GM12864 (cell line): Measurements from ENCODE around the gene GON4L.
"Not testable (repeated sequence)": the region's sequence is repeated elsewhere in the genome, so short reads cannot be mapped to it uniquely, and the experiment has no call there.

Experiments used
- DNase-seq: peaks from one replicate; pipeline ENCODE4 v3.0.0-alpha.2; 2011; ENCODE audit warnings: low read depth
- H3K4me3 ChIP-seq: 2 replicates; pipeline ENCODE4 v1.5.1; 2011; ENCODE audit warnings: mild to moderate bottlenecking, low read depth, low read length, control low read depth
- TF ChIP-seq, protein P1 (sequence below): IDR thresholded peaks from 2 replicates; pipeline ENCODE4 v1.5.1; 2011; ENCODE audit warnings: low read depth, mild to moderate bottlenecking, moderate library complexity, low read length, control low read depth, inconsistent platforms; ENCODE audit errors: missing control alignments

GON4L gene

DNA sequence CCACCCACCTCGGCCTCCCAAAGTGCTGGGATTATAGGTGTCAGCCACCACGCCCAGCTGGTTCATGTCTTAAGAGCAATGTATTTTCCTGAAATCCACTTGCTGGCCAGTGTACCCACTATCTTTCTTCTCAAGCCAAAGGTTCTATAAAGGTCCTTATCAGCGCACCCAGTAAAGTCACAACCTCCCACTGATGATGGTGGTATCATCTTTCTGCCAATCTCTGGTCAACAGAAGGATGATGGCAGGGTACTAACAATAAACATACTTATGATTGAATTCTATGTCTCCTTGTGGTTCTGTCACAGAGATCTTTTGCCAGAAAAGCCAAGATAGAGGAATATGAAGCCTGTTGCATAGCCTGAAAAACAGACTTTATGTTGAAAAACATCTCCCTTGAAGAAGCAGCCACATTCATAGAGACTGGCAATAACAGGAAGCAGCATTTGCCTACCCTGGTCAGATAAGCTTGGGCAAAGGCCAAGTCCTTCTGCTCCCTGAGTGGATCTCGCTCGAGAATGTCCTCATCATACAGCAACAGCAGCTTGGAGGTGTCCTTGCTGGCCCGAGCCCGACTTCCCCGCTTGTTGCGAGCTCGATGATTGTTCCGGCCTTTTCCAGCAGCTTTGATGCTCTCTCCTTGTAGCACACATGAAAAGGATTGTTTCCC is 95.1 kb downstream of the GON4L start:
- no peak for DNase-seq
- no peak overlapping the region for H3K4me3 ChIP-seq
- TF ChIP-seq, protein P1, sequence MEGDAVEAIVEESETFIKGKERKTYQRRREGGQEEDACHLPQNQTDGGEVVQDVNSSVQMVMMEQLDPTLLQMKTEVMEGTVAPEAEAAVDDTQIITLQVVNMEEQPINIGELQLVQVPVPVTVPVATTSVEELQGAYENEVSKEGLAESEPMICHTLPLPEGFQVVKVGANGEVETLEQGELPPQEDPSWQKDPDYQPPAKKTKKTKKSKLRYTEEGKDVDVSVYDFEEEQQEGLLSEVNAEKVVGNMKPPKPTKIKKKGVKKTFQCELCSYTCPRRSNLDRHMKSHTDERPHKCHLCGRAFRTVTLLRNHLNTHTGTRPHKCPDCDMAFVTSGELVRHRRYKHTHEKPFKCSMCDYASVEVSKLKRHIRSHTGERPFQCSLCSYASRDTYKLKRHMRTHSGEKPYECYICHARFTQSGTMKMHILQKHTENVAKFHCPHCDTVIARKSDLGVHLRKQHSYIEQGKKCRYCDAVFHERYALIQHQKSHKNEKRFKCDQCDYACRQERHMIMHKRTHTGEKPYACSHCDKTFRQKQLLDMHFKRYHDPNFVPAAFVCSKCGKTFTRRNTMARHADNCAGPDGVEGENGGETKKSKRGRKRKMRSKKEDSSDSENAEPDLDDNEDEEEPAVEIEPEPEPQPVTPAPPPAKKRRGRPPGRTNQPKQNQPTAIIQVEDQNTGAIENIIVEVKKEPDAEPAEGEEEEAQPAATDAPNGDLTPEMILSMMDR: no peak

DNA sequence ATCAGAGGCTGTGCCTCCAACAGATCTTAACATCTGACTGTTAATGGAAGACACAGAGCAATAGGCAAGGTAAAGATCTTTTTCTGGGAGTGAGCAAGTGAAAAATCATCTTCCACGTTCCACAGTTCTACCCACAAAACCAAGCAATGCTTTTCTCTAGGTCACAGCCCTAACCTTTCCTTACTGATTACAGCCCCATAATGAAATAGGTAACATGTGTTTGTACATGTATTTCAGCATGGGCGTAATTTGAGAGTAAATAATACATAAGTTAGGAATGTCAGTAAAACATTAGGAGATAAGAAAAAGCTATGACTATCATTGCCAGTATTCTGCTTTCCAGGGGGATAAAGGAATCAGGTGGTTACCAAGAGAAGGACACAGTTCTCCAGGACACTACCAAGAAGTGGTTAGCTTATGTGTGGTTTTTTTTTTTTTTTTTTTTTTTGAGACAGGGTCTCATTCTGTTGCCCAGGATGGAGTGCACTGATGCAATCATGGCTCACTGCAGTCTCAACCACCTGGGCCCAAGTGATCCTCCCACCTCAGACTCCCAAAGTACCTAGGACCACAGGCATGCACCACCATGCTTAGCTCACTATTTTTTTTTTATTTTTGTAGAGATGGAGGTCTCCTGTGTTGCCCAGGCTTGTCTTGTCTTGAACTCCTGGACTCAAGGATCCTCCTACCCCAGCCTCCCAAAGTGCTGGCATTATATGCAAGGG is 96.1 kb downstream of the GON4L start:
- TF ChIP-seq, protein P1: no peak
- no peak for DNase-seq
- no peak overlapping the region for H3K4me3 ChIP-seq

DNA sequence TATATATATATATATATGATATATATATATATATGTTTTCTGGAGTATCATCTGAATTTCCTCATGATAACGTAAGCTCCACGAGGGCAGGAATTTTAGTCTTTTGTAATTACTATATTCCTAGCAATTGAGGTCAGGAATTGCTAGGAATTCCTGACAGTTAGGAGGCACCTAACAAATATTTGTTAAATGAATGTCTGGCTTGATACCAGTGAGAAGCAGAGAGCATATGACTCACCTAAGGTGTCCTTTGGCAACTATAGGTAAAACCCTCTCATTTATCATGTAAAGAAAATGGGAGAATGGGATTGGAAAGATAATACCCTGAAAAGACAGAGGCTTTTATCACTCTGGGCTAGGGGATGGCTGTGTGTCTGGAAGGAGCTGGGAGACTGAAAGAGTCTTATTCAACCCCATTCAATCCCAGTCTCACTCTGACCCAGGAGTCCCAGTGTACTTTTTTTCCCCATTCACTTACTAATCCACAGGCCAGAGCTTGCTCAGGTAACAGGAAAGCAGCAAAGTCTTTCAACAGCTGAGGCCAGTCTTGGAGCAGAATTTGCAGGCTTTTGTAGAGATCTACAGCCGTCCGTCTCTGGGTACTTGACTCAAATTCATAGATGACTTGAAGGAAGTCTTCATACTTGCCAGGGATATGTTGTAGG is 96.9 kb downstream of the GON4L start:
- no peak overlapping the region for H3K4me3 ChIP-seq
- DNase-seq: no peak
- TF ChIP-seq, protein P1: no peak

DNA sequence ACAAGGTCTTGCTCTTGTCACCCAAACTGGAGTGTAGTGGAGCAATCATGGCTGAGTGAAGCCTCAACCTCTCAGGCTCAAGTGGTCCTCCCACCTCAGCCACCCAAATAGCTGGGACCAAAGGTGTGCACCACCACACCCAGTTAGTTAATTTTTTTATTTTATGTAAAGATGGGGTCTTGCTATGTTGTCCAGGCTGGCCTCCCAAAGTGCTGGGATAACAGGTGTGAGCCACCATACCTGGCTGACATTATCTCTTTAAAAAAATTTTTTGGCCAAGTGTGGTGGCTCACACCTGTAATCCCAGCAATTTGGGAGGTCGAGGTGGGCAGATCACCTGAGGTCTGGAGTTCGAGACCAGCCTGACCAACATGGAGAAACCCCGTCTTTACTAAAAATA is 98.0 kb downstream of the GON4L start:
- not testable (repeated sequence) for DNase-seq, H3K4me3 ChIP-seq

DNA sequence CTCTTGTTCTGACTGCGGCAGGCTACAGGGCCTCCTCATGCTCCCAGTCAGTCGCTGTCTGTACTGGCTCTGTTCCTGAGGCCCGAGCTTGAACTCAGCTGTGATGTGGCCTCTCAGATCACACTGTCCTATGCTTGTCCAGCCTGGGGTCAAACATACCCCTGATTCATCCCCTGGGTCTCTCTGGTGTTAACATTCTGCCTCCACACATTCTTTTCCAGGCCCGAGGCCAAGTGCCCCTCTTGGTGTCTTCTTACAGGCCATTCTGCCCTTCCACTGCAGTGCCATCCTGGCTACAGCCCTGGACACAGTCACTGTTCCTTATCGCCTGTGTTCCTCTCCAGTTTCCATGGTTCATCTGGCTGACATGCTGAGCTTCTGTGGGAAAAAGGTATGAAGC is 108.9 kb downstream of the GON4L start:
- not testable (repeated sequence) for H3K4me3 ChIP-seq, DNase-seq

DNA sequence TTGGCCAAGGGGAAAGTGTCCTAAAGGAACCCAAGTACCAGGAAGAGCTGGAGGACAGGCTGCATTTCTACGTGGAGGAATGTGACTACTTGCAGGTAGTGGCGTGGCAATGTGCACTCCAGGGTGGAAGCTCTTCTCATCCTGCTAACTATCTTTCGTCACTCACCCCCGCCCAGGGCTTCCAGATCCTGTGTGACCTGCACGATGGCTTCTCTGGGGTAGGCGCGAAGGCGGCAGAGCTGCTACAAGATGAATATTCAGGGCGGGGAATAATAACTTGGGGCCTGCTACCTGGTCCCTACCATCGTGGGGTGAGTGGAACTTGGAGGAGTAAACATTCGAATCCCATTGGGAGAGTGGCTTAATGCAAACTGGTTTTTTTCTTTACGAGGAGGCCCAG is 109.4 kb downstream of the GON4L start:
- not testable (repeated sequence) for DNase-seq, H3K4me3 ChIP-seq

DNA sequence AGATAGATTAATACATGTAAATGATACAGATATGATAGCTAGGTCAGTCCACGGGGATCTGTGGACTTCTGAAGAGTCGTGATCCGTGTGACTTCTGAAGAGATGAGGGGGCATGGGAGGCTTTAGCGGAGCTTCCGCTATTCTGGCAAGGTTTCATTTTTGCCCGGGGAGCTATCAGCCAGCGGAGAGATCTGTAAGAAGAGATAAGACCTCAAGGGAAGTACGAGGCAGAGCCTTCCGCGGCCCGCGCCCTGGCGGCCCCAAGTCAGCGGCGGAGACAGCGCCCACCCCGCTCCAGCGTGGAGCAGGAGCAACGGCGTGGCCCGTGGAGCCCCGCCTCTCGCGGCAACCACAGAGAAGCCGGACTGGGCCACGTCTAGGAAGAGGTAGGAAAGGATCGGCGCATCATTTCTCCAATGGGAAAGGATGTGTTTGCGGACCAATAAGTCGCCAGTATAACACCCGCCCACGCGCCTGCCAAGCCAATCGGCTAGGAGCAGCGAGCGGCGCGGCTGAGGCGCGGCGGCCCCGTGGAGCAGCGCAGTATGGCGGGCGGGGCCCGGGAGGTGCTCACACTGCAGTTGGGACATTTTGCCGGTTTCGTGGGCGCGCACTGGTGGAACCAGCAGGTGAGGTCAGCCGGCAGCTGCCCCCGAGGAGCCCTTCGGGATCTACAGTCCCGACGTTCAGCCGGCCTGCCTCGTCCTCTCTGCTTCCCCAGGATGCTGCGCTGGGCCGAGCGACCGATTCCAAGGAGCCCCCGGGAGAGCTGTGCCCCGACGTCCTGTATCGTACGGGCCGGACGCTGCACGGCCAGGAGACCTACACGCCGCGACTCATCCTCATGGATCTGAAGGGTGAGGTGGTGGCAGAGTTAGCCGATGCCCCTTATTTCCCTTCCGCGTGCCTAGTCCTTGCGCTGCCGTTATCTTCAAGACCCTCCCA is 111.5 kb downstream of the GON4L start:
- peak overlapping the region; percentile 62 for H3K4me3 ChIP-seq
- peak; percentile 97 for DNase-seq

DNA sequence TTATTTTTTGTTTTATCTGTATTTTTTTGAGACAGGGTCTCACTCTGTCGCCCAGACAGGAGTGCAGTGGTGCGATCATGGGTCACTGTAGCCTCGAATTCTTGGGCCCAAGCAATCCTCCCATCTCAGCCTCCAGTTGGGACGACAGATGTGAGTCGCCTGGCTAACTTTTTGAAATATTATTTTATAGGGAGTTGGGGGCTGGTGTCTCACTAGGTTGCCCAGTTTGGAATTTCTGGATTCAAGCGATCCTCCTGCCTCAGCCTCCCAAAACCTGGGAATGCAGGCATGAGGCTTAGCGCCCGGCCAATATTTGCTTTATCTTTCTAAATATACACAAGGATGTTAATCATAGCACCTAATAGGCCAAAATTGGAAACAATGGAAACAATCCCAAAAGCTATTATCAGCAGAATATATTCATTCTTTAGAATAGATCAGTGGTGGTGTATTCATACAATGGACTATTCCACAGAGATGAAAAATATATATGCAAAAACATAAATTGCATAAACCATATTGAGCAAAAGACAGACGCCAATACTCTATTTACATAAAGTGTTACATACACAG is 112.2 kb downstream of the GON4L start:
- peak overlapping the region; percentile 62 for H3K4me3 ChIP-seq
- TF ChIP-seq, protein P1: no peak
- DNase-seq: no peak
